T1000 (cell line): ENCODE data around the gene NKAIN1.
"Not testable (repeated sequence)": the region's sequence is repeated elsewhere in the genome, so short reads cannot be mapped to it uniquely, and the experiment has no call there.

Experiments used
- DNase-seq: peaks from one replicate; lab custom pipeline; 2025; ENCODE audit warnings: mixed read lengths; lab: John Stamatoyannopoulos, UW

NKAIN1 gene

GRCh38 chr1:31195267-31195666, 44.4 kb downstream of the NKAIN1 start:
- DNase-seq = not testable (repeated sequence)

DNA sequence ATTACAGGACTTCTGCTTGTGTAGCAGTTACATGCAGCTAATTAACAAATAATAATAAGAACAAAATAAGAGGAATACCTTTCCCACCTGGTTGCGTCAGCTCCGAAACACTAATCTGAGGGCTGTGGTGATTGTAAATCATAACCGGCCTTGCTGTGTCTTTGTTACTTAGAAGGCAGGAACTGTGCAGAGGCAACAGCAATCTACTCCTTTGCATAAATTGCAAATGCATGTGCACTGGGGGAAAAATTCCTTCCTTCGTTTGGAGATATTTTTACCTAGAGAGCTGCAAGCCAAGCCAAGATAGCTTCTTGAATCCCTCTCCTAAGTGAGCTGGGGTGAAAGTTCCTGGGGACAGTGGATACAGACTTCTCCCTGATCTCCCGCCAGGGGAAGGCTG, 46.0 kb downstream of the NKAIN1 start:
- DNase-seq = no peak

GRCh38 chr1:31191281-31191680, 48.4 kb downstream of the NKAIN1 start:
- DNase-seq = no peak

DNA sequence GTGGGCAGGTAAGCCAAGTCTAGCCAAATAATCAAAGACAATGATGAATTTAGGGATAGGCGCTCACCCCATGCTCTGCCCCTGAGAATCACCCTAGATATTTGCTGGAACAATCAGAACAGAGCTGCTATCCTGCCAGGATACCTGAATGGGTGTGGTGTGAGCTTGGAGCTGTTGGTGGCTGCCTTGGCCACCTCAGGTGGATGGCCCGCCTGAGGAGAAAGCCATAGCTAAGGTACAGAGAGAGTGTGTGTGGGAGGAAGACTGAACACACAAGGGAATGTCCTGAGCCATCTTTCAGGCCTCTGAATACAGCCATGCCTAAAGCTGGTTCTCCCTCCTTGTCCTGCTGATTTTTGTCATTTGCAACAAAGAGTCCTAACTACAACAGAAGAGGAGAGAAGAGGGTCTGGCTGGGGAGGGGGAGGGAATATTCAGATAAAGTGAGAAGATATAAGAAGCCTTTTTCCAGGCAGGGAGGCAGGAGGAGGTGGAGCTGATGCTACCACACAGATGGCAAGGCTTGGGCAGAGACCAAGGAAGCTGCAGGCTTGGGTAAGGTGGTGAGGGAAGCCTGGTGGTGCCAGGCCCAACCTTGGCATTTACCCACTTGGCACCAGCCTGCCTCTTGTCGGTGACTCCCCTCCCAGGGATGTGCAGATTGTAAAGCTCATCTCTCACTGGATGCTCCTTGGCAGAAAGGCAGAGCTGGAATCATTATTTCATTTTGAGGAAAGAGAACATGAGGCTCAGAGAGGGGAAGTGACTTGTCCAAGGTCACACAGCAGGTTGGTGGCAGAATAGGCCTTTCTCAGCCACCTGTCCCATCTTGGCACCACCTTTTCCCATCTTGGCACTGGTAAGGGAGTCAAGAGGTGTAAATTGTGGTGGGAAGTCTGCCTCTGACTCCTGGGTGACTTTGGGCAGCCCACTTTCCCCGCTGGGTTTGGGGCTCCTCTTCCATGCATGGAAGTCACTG, 49.7 kb downstream of the NKAIN1 start:
- no peak for DNase-seq

DNA sequence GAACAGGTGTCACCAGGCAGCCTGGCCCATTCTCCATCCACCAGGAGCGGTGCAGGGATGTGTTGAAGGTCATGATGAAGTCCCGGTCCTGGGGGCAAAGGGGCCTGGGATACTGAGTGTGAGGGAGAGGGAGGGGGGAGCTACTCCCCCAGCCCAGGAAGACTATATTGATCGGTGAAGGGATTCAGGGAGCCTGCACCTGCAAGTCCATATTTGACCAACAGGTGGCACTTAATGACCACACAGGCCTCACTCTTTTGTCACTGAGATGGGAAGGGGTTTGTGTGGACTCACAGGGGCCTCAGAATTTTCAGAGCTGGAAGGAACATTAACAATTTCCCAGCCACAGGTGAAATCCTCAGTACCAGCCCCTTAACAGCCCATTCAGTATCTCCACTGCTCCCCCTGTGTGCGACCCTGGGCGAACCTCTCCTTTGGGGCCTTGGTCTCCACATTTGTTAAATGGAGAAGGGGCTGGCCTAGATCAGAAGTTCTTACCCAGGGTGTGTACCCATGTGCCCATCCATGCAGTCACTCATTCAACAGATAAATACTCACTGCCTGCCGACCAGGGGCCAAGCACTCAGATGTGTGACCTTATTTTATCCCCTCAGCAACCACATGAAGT, 55.6 kb downstream of the NKAIN1 start:
- DNase-seq = no peak

- DNase-seq = no peak
Observed at GRCh38 chr1:31183126-31183525, 56.6 kb downstream of the NKAIN1 start.

GRCh38 chr1:31182352-31182751, 57.3 kb downstream of the NKAIN1 start:
- DNase-seq = peak; percentile 89

- no peak for DNase-seq
Observed at GRCh38 chr1:31181515-31182343, 58.0 kb downstream of the NKAIN1 start.

DNA sequence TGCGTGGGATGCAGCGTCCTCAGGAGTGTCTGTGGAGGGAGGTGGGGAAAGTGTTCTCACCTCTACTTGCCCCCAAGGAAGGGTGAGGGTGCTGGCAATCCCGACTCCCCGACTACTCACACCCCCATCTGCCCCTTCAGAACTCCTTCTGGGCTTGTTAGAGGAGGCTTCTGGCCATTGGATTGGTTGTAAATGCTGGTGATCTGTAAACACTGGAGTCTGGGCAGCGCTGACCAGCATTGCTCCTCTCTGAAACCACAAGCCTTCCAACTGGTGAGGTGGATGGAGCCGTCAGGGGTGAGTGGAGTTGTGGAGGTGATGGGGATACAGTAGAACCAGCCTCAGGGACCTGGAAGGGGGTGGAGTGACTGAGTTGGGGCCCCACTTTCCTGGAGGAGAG, 59.3 kb downstream of the NKAIN1 start:
- DNase-seq = no peak

- DNase-seq = not testable (repeated sequence)
Observed at GRCh38 chr1:31176291-31176690, 63.4 kb downstream of the NKAIN1 start.

DNA sequence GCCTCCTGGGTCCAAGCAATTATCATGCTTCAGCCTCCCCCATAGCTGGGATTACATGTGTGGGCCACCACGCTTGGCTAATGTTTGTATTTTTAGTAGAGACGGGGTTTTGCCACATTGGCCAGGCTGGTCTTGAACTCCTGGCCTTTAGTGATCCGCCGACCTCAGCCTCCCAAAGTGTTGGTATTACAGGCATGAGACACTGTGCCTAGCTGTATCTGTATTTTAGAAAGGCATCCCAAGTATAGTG, 69.3 kb downstream of the NKAIN1 start:
- DNase-seq = no peak

- DNase-seq = no peak
Observed at GRCh38 chr1:31166462-31166861, 73.2 kb downstream of the NKAIN1 start.

DNA sequence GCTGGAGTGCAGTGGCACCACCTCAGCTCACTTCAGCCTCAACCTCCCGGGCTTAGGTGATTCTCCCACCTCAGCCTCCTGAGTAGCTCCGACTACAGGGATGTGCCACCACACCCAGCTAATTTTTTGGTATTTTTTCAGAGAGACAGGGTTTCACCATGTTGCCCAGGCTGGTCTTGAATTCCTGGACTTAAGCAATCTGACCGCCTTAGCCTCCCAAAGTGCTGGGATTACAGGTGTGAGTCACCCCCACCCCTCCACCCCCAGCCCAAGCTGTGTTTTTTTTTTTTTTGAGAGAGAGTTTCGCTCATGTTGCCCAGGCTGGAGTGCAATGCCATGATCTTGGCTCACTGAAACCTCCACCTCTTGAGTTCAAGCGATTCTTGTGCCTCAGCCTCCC, 75.4 kb downstream of the NKAIN1 start:
- DNase-seq = no peak

DNA sequence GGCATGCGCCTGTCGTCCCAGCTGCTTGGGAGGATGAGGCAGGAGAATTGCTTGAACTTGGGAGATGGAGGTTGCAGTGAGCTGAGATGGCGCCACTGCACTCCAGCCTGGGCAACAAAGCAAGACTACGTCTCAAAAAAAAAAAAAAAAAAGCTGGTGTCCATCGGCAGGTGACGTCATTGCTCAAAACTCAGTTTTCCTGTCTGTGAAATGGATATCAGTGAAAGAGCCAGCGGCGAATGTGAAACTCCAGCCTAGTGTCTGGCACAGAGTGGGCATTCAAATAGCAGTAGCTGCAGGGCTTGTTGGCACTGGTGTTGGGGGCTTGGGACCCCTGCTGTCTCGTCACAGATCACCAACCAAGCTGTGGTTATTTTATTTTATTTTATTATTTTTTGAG, 75.8 kb downstream of the NKAIN1 start:
- no peak for DNase-seq

DNA sequence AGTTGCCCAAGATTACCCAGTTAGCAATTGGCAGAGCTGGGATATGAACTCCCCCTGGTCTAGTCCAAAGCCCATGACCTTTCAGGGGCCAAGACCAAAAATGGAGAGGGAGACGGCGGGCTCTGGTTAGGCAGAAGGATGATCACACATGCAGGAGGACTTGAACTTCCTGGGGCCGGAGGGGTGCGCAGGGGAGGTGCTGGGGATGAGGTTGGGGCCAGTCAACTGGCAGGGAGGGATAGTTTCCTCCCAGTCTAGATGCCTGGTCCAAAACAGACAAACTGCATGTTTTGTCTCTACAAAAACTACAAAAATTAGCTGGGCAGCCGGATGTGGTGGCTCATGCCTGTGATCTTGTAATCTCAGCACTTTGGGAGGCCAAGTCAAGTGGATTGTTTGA, 78.1 kb downstream of the NKAIN1 start:
- no peak for DNase-seq

- no peak for DNase-seq
Observed at GRCh38 chr1:31159869-31160611, 79.6 kb downstream of the NKAIN1 start.

- no peak for DNase-seq
Observed at GRCh38 chr1:31159323-31159722, 80.4 kb downstream of the NKAIN1 start.

- peak; percentile 76 for DNase-seq
Observed at GRCh38 chr1:31155216-31155806, 84.4 kb downstream of the NKAIN1 start.

DNA sequence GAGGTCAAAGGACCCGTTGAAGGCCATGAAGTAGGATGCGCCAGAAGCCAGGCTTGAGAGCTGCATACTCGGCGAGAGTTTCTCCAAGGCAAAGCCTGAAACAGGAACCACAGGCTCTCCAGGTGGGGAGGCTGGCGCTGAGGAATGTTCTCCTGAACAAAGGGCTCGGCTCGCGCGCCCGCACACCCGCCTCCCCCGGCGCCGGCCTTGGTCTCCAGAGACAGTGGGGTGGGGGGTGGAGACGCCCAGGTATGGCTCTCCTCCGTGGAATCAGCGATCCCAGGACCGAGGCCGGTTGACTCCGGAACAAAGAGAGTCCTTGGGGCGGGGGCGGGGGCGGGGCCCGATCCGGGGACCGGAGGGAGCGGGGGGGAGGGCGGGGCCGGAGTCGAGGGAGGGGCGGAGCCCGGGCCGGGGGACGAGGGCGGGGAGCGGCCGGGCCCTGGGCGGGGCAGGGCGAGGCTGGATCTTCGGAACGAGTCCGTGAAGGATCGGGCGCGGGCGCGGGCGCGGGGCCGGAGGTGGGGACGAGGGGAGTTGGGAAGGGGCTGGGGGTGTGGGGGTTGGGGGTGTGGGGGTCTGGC, 85.0 kb downstream of the NKAIN1 start:
- peak; percentile 76 for DNase-seq

- DNase-seq = no peak
Observed at GRCh38 chr1:31154000-31154631, 85.6 kb downstream of the NKAIN1 start.

DNA sequence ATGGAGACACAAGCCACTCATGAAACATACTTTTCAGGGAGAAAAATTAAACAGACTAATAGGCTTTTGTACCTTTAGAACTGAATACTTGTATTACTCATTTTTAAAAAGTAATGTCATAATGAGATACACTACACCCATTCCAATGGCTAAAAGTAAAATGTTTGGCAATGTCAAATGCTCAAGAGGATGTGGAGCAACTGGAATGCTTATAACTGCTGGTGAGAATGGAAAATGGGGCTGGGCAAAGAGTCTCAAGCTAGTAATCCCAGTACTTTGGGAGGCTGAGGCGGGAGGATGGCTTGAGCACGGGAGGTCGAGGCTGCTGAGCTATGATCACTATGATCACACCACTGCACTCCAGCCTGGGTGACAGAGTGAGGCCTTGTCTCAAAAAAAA, 86.3 kb downstream of the NKAIN1 start:
- no peak for DNase-seq
